Bronchial epithelial cell (primary cell): ENCODE results near the gene KLF7. TPM values are rescaled to one million over a fixed set of nuclear protein-coding genes. Genes with fewer than 3 reads are reported as not detected.

ENCODE experiments used
- DNase-seq: peaks from one replicate; pipeline ENCODE4 v3.0.0-alpha.2; 2010; ENCODE audit warnings: low read depth
- FAIRE-seq: peaks from 2 replicates; lab custom pipeline; 2011; peaks lifted over from hg19 to GRCh38; lab: Jason Lieb, UNC
- H3K27me3 ChIP-seq: 2 replicates; pipeline ENCODE4 v1.5.1; 2011; ENCODE audit warnings: low read length; ENCODE audit not compliant: control insufficient read depth, insufficient read depth
- H3K36me3 ChIP-seq: 2 replicates; pipeline ENCODE4 v1.5.1; 2011; ENCODE audit warnings: low read length; ENCODE audit not compliant: control insufficient read depth, insufficient read depth
- H3K4me3 ChIP-seq: 2 replicates; pipeline ENCODE4 v1.5.1; 2011; ENCODE audit warnings: mild to moderate bottlenecking, low read depth, low read length, control low read depth
- total RNA-seq: library from RNA; depleted of rRNA; stranded (reverse); fragments of >200 nt; gene quantifications from 2 replicates; pipeline ENCODE4 v1.2.1, GENCODE V29; 2014
- TF ChIP-seq, protein P1 (sequence below): IDR thresholded peaks from 2 replicates; pipeline ENCODE4 v1.5.1; 2011; ENCODE audit warnings: mild to moderate bottlenecking, moderate library complexity, low read length, control low read depth, inconsistent platforms; ENCODE audit not compliant: insufficient read depth, severe bottlenecking

KLF7 gene
- total RNA-seq, 1 donor from 2014 or later: 40.5 TPM

- DNase-seq (no peak), FAIRE-seq (no peak)
- Histone ChIP-seq H3K27me3 (no peaks in the 10 kb centered on the region), H3K36me3 (no peaks in the 10 kb centered on the region), H3K4me3 (no peak overlapping the region)
- TF ChIP-seq, protein P1, sequence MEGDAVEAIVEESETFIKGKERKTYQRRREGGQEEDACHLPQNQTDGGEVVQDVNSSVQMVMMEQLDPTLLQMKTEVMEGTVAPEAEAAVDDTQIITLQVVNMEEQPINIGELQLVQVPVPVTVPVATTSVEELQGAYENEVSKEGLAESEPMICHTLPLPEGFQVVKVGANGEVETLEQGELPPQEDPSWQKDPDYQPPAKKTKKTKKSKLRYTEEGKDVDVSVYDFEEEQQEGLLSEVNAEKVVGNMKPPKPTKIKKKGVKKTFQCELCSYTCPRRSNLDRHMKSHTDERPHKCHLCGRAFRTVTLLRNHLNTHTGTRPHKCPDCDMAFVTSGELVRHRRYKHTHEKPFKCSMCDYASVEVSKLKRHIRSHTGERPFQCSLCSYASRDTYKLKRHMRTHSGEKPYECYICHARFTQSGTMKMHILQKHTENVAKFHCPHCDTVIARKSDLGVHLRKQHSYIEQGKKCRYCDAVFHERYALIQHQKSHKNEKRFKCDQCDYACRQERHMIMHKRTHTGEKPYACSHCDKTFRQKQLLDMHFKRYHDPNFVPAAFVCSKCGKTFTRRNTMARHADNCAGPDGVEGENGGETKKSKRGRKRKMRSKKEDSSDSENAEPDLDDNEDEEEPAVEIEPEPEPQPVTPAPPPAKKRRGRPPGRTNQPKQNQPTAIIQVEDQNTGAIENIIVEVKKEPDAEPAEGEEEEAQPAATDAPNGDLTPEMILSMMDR: no peak
These were observed 37.3 kb upstream of the KLF7 start for GRCh38 chr2:207203056-207203455.

- FAIRE-seq (no peak), DNase-seq (peak; percentile 51)
- Histone ChIP-seq H3K36me3 (no peaks in the 10 kb centered on the region), H3K27me3 (no peaks in the 10 kb centered on the region), H3K4me3 (no peak overlapping the region)
- TF ChIP-seq, protein P1: no peak
These were observed 36.9 kb upstream of the KLF7 start for GRCh38 chr2:207202645-207203044.

DNA sequence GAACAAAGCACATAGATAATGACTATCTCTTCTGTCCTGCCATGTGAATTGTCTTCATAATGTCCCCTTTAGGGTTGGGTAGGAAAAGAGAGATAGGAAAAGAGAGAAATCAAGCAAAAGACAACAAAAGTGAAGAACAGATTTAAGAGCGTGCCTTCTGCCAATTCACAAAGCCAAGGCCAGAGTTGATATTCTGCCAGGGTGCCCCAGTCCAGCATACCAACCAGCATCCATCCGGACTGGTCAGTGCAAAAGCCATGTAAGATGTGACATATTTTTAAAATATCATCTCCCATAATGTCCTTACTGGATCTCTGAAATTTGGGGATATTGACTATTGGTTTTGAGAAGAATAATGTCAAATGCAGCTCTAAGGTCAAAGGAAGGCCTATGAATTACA lies 35.7 kb upstream of the KLF7 start:
- H3K36me3 ChIP-seq: no peaks in the 10 kb centered on the region
- DNase-seq (no peak), FAIRE-seq (no peak)
- TF ChIP-seq, protein P1: no peak
- no peak overlapping the region for H3K4me3 ChIP-seq
- H3K27me3 ChIP-seq: no peaks in the 10 kb centered on the region

- TF ChIP-seq, protein P1: no peak
- Histone ChIP-seq H3K27me3 (no peaks in the 10 kb centered on the region), H3K36me3 (no peaks in the 10 kb centered on the region), H3K4me3 (no peak overlapping the region)
- DNase-seq (no peak), FAIRE-seq (no peak)
These were observed 34.4 kb upstream of the KLF7 start for GRCh38 chr2:207200136-207200535.

GRCh38 chr2:207194028-207194427 lies 28.3 kb upstream of the KLF7 start:
- DNase-seq: no peak
- no peak for FAIRE-seq
- TF ChIP-seq, protein P1: no peak
- H3K4me3 ChIP-seq: no peak overlapping the region
- no peaks in the 10 kb centered on the region for H3K36me3 ChIP-seq
- no peaks in the 10 kb centered on the region for H3K27me3 ChIP-seq
